ENCODE data around the gene TFR2. TPM values are rescaled to one million over a fixed set of nuclear protein-coding genes. Genes with fewer than 3 reads are reported as not detected.
"Not testable (repeated sequence)": the region's sequence is repeated elsewhere in the genome, so short reads cannot be mapped to it uniquely, and the experiment has no call there.

TFR2 gene
- total RNA-seq, 1 donor: 0.31 TPM

DNA sequence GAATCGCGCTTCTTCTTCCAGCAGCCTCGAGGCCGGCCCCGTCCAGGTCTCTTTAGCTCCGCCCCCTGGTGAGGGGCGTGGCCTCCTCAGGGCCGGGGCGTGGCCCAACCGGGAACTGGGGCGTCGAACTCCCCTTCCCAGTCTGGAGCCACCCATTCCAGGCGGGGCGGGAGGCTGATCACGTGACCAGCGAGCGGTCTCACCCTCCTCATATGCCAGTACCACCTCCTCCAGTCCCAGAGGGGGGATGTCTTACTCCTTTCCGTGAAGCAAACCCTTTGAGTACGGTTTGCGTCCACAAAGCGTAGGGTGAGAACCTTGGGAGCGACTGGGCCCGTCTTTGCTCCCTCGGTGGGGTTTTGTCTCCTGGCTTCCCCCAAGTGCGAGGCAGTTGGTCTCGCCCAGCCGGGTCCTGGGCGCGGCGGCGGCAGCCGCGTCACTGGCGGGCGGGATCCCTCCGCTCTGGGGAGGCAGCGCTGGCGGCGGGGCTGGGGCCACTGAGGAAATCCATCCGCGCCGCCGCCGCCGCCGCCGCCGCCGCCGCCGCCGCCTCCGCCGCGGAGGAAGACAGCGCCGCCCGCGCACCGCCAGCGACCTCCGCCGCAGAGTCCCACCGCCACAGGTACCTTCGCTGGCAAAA is 32.1 kb upstream of the TFR2 start, which contains the start of gene GNB2:
TSS of gene GNB2 (plus strand) at position 439 of the 640 bp plus-strand sequence. CDS start 2,526 bp downstream, outside the sequence.
- no peaks in the 10 kb centered on the region for H3K27me3 ChIP-seq (ENCODE audit: insufficient read depth, low read length)
- peak within 1 kb of the TSS; percentile 95 for H3K4me3 ChIP-seq (ENCODE audit: low read length)
- no peaks in the 10 kb centered on the region for H3K9me3 ChIP-seq (ENCODE audit: low read depth, low read length)
- H3K4me1 ChIP-seq (ENCODE audit: insufficient read depth, low read length): peaks cover 29% of the 10 kb centered on the region

DNA sequence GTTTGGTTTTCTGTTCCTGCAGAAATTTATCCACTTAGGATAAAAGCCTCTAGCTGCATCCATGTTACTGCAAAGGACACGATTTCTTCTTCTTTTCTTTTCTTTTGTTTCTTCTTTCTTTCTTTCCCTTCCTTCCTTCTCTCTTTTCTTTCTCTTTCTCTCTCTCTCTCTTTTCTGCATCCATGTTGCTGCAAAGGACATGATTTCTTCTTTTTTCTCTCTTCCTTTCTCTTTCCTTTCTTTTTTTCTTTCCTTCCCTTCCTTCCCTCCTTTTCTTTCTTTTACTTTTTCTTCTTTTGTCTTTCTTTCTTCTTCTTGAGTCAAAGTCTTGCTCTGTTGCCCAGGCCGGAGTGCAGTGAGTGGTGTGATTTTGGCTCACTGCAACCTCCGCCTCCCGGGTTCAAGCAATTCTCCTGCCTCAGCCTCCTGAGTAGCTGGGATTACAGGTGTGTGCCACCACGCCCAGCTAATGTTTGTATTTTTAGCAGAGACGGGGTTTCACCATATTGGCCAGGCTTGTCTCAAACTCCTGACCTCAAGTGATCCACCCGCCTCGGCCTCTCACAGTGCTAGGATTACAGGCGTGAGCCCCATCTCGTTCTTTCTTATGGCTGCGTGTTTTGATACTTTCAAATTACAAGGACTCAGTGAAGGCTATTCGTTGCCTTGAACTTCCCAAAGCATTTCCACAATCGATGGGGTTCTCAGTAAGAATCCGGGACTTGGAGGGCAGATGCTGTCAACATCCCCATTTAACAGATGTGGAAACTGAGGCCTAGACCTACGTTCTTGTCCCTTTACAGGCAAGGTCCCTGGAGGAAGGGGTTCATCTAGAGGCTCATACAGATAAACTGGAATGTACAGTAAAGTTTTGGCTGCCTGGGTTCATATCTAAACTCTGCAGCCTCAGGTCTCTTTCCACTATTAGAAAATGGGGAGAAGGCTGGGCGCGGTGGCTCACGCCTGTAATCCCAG is 30.3 kb upstream of the TFR2 start:
- H3K4me3 ChIP-seq (ENCODE audit: low read length): no peak overlapping the region
- H3K4me1 ChIP-seq (ENCODE audit: insufficient read depth, low read length): peaks cover 11% of the 10 kb centered on the region
- no peaks in the 10 kb centered on the region for H3K9me3 ChIP-seq (ENCODE audit: low read depth, low read length)
- no peaks in the 10 kb centered on the region for H3K27me3 ChIP-seq (ENCODE audit: insufficient read depth, low read length)

- Histone ChIP-seq H3K4me3 (ENCODE audit: low read length) (no peak overlapping the region), H3K9me3 (ENCODE audit: low read depth, low read length) (no peaks in the 10 kb centered on the region), H3K4me1 (ENCODE audit: insufficient read depth, low read length) (peaks cover 7% of the 10 kb centered on the region), H3K27me3 (ENCODE audit: insufficient read depth, low read length) (no peaks in the 10 kb centered on the region)
Observed at GRCh38 chr7:100670074-100670473, 28.7 kb upstream of the TFR2 start.

- H3K27me3 ChIP-seq (ENCODE audit: insufficient read depth, low read length); H3K4me1 ChIP-seq (ENCODE audit: insufficient read depth, low read length); H3K4me3 ChIP-seq (ENCODE audit: low read length); H3K9me3 ChIP-seq (ENCODE audit: low read depth, low read length): not testable (repeated sequence)
Observed at GRCh38 chr7:100669106-100669505, 27.8 kb upstream of the TFR2 start.

DNA sequence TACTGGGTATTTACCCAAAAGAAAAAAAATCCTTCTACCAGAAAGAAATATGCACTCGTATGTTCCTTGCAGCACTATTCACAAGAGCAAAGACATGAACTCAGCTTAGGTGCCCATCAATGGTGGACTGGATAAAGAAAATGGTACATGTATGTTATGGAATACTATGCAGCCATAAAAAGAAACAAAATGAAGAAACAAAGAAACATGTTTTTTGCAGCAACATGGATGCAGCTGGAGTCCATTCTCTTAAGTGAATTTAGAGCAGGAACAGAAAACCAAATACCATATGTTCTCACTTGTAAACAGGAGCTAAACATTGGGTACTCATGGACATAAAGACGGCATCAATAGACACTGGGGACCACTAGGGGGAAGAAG is 26.7 kb upstream of the TFR2 start:
- Histone ChIP-seq H3K4me3 (ENCODE audit: low read length) (no peak overlapping the region), H3K9me3 (ENCODE audit: low read depth, low read length) (no peaks in the 10 kb centered on the region), H3K27me3 (ENCODE audit: insufficient read depth, low read length) (no peaks in the 10 kb centered on the region), H3K4me1 (ENCODE audit: insufficient read depth, low read length) (peaks cover 5% of the 10 kb centered on the region)

GRCh38 chr7:100667331-100668068 is 26.1 kb upstream of the TFR2 start:
- Histone ChIP-seq H3K9me3 (ENCODE audit: low read depth, low read length) (no peaks in the 10 kb centered on the region), H3K4me1 (ENCODE audit: insufficient read depth, low read length) (no peaks in the 10 kb centered on the region), H3K4me3 (ENCODE audit: low read length) (no peak overlapping the region), H3K27me3 (ENCODE audit: insufficient read depth, low read length) (no peaks in the 10 kb centered on the region)

DNA sequence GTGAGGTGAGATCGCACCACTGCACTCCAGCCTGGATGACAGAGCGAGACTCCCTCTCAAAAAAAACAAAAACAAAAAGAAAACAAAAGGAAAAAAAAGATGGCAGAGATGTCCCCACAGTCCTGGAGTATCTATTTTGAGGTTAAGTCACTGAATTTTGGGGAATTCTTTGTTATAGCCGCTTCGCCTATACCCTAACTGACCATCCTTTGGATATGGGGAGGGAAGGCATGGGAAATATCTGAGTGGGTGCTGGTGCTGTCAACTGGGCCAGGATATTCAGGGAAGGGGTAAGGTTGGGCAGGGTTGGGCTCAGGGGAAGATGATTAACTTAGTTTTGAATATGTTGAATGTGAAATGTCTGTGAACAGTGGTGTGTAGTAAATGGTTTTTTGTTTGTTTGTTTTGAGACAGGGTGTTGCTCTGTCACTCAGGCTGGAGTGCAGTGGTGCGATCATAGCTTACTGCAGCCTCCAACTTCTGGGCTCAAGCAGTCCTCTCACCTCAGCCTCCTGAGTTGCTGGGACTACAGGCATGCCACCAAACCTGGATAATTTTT is 23.9 kb upstream of the TFR2 start:
- Histone ChIP-seq H3K4me1 (ENCODE audit: insufficient read depth, low read length) (no peaks in the 10 kb centered on the region), H3K4me3 (ENCODE audit: low read length) (no peak overlapping the region), H3K27me3 (ENCODE audit: insufficient read depth, low read length) (no peaks in the 10 kb centered on the region), H3K9me3 (ENCODE audit: low read depth, low read length) (no peaks in the 10 kb centered on the region)

GRCh38 chr7:100662194-100662776 is 20.9 kb upstream of the TFR2 start:
- H3K27me3 ChIP-seq (ENCODE audit: insufficient read depth, low read length); H3K4me1 ChIP-seq (ENCODE audit: insufficient read depth, low read length); H3K9me3 ChIP-seq (ENCODE audit: low read depth, low read length); H3K4me3 ChIP-seq (ENCODE audit: low read length): not testable (repeated sequence)

DNA sequence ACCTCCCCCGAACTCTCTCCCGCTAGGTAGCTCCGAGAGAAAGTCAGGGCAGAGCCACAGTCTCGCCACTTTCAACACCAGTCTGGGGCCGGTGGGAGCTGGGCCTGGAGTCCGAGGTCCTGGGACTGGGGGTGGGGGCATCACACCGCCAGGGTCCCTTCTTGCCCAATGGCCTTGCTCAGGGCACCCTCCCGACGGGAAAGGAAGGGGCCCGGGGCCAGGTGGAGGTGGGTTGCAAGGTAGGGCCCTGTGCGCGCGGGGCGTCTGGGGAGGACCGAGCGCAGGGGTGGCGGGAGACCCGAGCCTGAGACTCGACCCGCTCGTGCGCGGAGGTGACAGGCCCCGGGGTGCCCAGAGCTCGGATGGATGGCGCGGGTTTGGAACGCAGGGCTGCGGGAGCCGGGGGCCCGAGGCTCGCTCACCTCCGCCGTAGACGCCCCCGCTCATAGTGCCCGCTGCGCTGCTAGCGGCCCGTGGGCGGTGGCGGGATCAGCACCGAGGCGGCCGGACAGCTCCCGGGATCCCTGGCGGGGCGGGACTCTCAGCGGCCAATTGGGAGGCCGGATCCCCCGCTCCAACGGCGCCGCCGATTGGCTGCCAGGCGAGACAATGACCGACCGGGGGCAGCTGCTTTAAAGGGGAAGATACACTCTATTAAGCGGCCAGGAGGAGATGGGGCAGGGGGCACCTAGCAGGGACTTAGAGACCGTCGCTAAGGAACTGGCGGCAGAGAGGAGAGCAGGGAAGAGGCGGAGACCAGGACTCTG is 14.7 kb upstream of the TFR2 start, which contains the start of gene ACTL6B:
TSS of gene ACTL6B (minus strand) at position 541 of the 767 bp plus-strand sequence. CDS start at position 447, 94 bp downstream.
- Histone ChIP-seq H3K4me3 (ENCODE audit: low read length) (no peak within 1 kb of the TSS), H3K27me3 (ENCODE audit: insufficient read depth, low read length) (peaks cover 41% of the 10 kb centered on the region), H3K4me1 (ENCODE audit: insufficient read depth, low read length) (no peaks in the 10 kb centered on the region), H3K9me3 (ENCODE audit: low read depth, low read length) (no peaks in the 10 kb centered on the region)

- Histone ChIP-seq H3K4me1 (ENCODE audit: insufficient read depth, low read length) (no peaks in the 10 kb centered on the region), H3K9me3 (ENCODE audit: low read depth, low read length) (no peaks in the 10 kb centered on the region), H3K27me3 (ENCODE audit: insufficient read depth, low read length) (peaks cover 41% of the 10 kb centered on the region), H3K4me3 (ENCODE audit: low read length) (no peak overlapping the region)
Observed at GRCh38 chr7:100654908-100655831, 13.8 kb upstream of the TFR2 start.

DNA sequence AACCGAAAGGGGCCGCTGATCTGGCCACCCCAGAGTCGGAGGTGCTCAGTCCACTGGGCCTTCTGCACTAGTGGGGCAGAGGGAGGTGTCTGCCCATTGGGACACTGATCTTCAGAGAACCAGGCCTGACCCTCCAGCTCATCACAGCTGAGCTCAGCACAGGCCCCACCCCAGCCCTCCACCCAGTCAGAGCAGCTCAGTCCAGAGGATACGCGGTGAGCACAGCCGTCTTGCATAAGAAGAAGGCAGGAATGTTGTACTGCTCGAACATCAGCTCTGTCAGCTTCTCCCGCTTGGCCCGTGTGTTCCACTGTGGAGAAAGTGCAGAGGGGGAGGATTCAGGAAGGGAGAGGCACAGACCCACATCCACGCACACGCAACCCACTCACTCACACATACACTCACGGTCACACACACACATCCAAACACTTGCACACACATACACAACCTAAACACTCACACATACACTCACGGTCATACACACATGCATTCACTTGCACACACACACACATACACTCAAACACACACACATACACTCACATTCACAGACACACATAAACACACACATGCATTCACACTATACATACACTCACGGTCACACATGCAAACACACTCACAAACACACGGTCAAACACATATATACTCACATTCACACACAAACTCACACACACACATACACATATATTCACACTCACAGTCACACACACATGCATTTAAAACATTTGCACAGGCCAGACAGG is 8.6 kb upstream of the TFR2 start:
- H3K4me1 ChIP-seq (ENCODE audit: insufficient read depth, low read length): no peaks in the 10 kb centered on the region
- H3K4me3 ChIP-seq (ENCODE audit: low read length): no peak overlapping the region
- peaks cover 10% of the 10 kb centered on the region for H3K27me3 ChIP-seq (ENCODE audit: insufficient read depth, low read length)
- no peaks in the 10 kb centered on the region for H3K9me3 ChIP-seq (ENCODE audit: low read depth, low read length)

- Histone ChIP-seq H3K4me1 (ENCODE audit: insufficient read depth, low read length) (no peaks in the 10 kb centered on the region), H3K9me3 (ENCODE audit: low read depth, low read length) (no peaks in the 10 kb centered on the region), H3K27me3 (ENCODE audit: insufficient read depth, low read length) (no peaks in the 10 kb centered on the region), H3K4me3 (ENCODE audit: low read length) (no peak overlapping the region)
Observed at GRCh38 chr7:100642534-100642907, 1.2 kb upstream of the TFR2 start.
